Measurements from ENCODE around the gene CXCL9.
"Not testable (repeated sequence)": the region's sequence is repeated elsewhere in the genome, so short reads cannot be mapped to it uniquely, and the experiment has no call there.

The CXCL9 gene

GRCh38 chr4:75954811-75955210 is 52.5 kb downstream of the CXCL9 start:
- DNase-seq (ENCODE audit: low spot score): not testable (repeated sequence)

- no peak for DNase-seq (ENCODE audit: low spot score)
Observed at GRCh38 chr4:75953509-75953908, 53.8 kb downstream of the CXCL9 start.

Data from HuH-7 (cell line).